Body of pancreas (tissue), 4 donors: ENCODE measurements around the gene USP12. TPM values are rescaled to one million over a fixed set of nuclear protein-coding genes. Genes with fewer than 3 reads are reported as not detected.

Experiments used
- ATAC-seq: fragments of 150-250 bp; one replicate; pipeline ENCODE4 v1.9.1; 2016
- DNase-seq, 4 donors: peaks; one replicate each; pipeline ENCODE4 v3.0.0-alpha.2; 2019
- H3K27ac ChIP-seq, 4 donors: fragments of 200-600 bp; sonication (generic); 1 replicate in 3 of 4; 2 replicates in 1 of 4; pipeline versions ENCODE4 v1.5.1 to v1.6.1; 2016 to 2019; ENCODE audit warnings: mild to moderate bottlenecking in 1 of 4, mixed read lengths in 1 of 4, moderate library complexity in 1 of 4
- H3K27me3 ChIP-seq, 2 donors: fragments of 200-600 bp; sonication (generic); one replicate each; pipeline ENCODE4 v1.6.0; 2016; ENCODE audit warnings: mild to moderate bottlenecking in 1 of 2
- H3K36me3 ChIP-seq, 2 donors: fragments of 200-600 bp; sonication (generic); replicated peaks in 1 of 2; 2 replicates each; pipeline ENCODE4 v1.5.1; 2016; ENCODE audit warnings: low read depth in 2 of 2; ENCODE audit not compliant: insufficient read depth in 1 of 2
- H3K4me1 ChIP-seq: fragments of 200-600 bp; sonication (generic); one replicate; pipeline ENCODE4 v1.6.0; 2016
- H3K4me3 ChIP-seq, 2 donors: fragments of 200-600 bp; sonication (generic); 1 replicate in 1 of 2; 2 replicates in 1 of 2; pipeline ENCODE4 v1.5.1; 2016 to 2019
- H3K9me3 ChIP-seq, 3 donors: fragments of 200-600 bp; sonication (generic); 1 replicate in 2 of 3; 2 replicates in 1 of 3; pipeline ENCODE4 v1.5.1; 2016
- CTCF ChIP-seq, 7 experiments: fragments of 450-650 bp in 4 of 7; fragments of 200-600 bp in 3 of 7; sonication (generic) in 3 of 7; IDR thresholded peaks; one replicate each; pipeline ENCODE4 v1.5.1; 2016 to 2019; ENCODE audit warnings: antibody characterized with exemption in 7 of 7
- POLR2A ChIP-seq, 3 donors: fragments of 450-650 bp; IDR thresholded peaks; one replicate each; pipeline ENCODE4 v1.6.1; 2016; ENCODE audit warnings: antibody characterized with exemption in 3 of 3, mild to moderate bottlenecking in 2 of 3
- WGBS, 2 donors: methylation state at CpG; one replicate each; pipeline ENCODE4 v1.1.5; 2017; 5-methylcytosine and 5-hydroxymethylcytosine counted together
- intact Hi-C: fragments of 100-400 bp; cut with DNase I; formaldehyde crosslinking; loops from one replicate; pipeline ENCODE4 v1.15.1; 2023
- total RNA-seq, 2 donors: library from RNA; depleted of rRNA; stranded (reverse); fragments of >200 nt; gene quantifications; one replicate each; pipeline ENCODE4 v1.1.0, GENCODE V29; 2016

USP12 gene
- total RNA-seq, 2 donors from 2014 or later: 12.9 to 16.9 TPM

- no peak for ATAC-seq
- peak; percentile 21 to 55 (median 32) for DNase-seq
- no peaks in the 10 kb centered on the region for H3K27me3 ChIP-seq
- no peak overlapping the region for H3K4me3 ChIP-seq
- no peak for TF ChIP-seq CTCF (IDR thresholded peaks at IDR 0.05)
- whole genome bisulfite sequencing, 2 donors: 36 to 45% methylated on average over 6 of the region's 6 CpGs
- intact Hi-C loops: no loop called here
- H3K4me1 ChIP-seq: peaks cover 42% of the 10 kb centered on the region
- H3K9me3 ChIP-seq: no peaks in the 10 kb centered on the region
- peak overlapping the region in 2 of 4 donors; percentile 6 to 37 for H3K27ac ChIP-seq
- no peaks in the 10 kb centered on the region for H3K36me3 ChIP-seq
Observed at GRCh38 chr13:27168086-27168485, 3.5 kb downstream of the USP12 start.

- no peaks in the 10 kb centered on the region for H3K9me3 ChIP-seq
- no peaks in the 10 kb centered on the region for H3K36me3 ChIP-seq
- ATAC-seq (no peak), DNase-seq (no peak)
- TF ChIP-seq POLR2A (IDR thresholded peaks at IDR 0.05): no peak
- no peak for TF ChIP-seq CTCF (IDR thresholded peaks at IDR 0.05)
- no peak overlapping the region for H3K27ac ChIP-seq
- H3K27me3 ChIP-seq: no peaks in the 10 kb centered on the region
- 83% methylated on average over 1 of the region's 1 CpG for WGBS, 2 donors
- intact Hi-C loops: no loop called here
- peaks cover 36% of the 10 kb centered on the region for H3K4me1 ChIP-seq
- H3K4me3 ChIP-seq: no peak overlapping the region
Observed at GRCh38 chr13:27166313-27166712, 5.3 kb downstream of the USP12 start.

- H3K36me3 ChIP-seq: no peaks in the 10 kb centered on the region
- no peaks in the 10 kb centered on the region for H3K9me3 ChIP-seq
- H3K4me1 ChIP-seq: peaks cover 10% of the 10 kb centered on the region
- TF ChIP-seq POLR2A (IDR thresholded peaks at IDR 0.05): no peak
- no peak for TF ChIP-seq CTCF (IDR thresholded peaks at IDR 0.05)
- 70% methylated on average over 5 of the region's 5 CpGs for WGBS, 2 donors
- DNase-seq: no peak
- no peak overlapping the region for H3K27ac ChIP-seq
- no peaks in the 10 kb centered on the region for H3K27me3 ChIP-seq
- H3K4me3 ChIP-seq: no peak overlapping the region
- ATAC-seq: no peak
- intact Hi-C loops: no loop called here
Observed at GRCh38 chr13:27161980-27162379, 9.6 kb downstream of the USP12 start.

- ATAC-seq: no peak
- no peaks in the 10 kb centered on the region for H3K9me3 ChIP-seq
Observed at GRCh38 chr13:27161423-27161822, 10.2 kb downstream of the USP12 start.

More at GRCh38 chr13:27161423-27161822, 10.2 kb downstream of the USP12 start:
- Histone ChIP-seq H3K4me1 (peaks cover 5% of the 10 kb centered on the region), H3K4me3 (no peak overlapping the region), H3K36me3 (no peaks in the 10 kb centered on the region), H3K27me3 (no peaks in the 10 kb centered on the region), H3K27ac (no peak overlapping the region)
- TF ChIP-seq CTCF (IDR thresholded peaks at IDR 0.05) (peak in 2 of 7 experiments; percentile 4 to 16), POLR2A (IDR thresholded peaks at IDR 0.05) (no peak)
- 56 to 58% methylated on average over 2 of the region's 2 CpGs for WGBS, 2 donors
- intact Hi-C loops: no loop called here
- peak in 1 of 4 donors; percentile 41 for DNase-seq
